ENCODE measurements around the gene CDC14A. TPM values are rescaled to one million over a fixed set of nuclear protein-coding genes. Genes with fewer than 3 reads are reported as not detected.

Gene CDC14A
- total and polyA plus RNA-seq, 12 donors, result 0.85 to 19.2 (median 4.1) TPM

DNA sequence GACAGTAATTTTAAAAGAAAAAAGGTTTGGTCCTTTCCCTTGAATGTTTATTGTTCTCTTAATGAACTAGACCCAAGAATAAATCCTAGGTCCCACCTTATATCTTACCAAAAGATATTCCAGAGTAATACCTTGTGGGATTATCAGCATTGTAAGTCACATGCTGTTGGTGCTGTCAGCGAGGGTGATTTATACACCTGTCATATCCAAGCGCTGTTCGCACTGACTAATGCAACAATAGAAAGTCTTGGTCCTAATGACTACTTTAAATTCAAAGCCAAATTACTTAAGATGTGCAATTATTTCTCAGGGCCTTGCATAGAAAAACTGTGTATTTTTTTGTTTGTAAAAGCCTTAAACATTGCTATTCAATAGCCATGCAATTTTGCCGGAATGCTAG, 192.5 kb downstream of the CDC14A start:
- DNase-seq, result no peak
- H3K36me3 ChIP-seq (replicated peaks in 1 of 2), result no peaks in the 10 kb centered on the region
- H3K4me3 ChIP-seq, result no peak overlapping the region
- peaks cover 3 to 4% of the 10 kb centered on the region in 2 donors for H3K4me1 ChIP-seq (replicated peaks in 1 of 2)
- 89 to 96% (median 91%) methylated on average over 4 of the region's 4 CpGs for WGBS, 4 donors
- H3K27me3 ChIP-seq, result peaks cover 9% of the 10 kb centered on the region
- H3K9me3 ChIP-seq (replicated peaks in 1 of 3), result no peaks in the 10 kb centered on the region
- intact Hi-C loops (cut with DNase I), result no loop called here
- TF ChIP-seq POLR2A (IDR thresholded peaks at IDR 0.05), result no peak
- TF ChIP-seq, protein P1, sequence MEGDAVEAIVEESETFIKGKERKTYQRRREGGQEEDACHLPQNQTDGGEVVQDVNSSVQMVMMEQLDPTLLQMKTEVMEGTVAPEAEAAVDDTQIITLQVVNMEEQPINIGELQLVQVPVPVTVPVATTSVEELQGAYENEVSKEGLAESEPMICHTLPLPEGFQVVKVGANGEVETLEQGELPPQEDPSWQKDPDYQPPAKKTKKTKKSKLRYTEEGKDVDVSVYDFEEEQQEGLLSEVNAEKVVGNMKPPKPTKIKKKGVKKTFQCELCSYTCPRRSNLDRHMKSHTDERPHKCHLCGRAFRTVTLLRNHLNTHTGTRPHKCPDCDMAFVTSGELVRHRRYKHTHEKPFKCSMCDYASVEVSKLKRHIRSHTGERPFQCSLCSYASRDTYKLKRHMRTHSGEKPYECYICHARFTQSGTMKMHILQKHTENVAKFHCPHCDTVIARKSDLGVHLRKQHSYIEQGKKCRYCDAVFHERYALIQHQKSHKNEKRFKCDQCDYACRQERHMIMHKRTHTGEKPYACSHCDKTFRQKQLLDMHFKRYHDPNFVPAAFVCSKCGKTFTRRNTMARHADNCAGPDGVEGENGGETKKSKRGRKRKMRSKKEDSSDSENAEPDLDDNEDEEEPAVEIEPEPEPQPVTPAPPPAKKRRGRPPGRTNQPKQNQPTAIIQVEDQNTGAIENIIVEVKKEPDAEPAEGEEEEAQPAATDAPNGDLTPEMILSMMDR (IDR thresholded peaks at IDR 0.05), result no peak
- H3K27ac ChIP-seq, result no peak overlapping the region

DNA sequence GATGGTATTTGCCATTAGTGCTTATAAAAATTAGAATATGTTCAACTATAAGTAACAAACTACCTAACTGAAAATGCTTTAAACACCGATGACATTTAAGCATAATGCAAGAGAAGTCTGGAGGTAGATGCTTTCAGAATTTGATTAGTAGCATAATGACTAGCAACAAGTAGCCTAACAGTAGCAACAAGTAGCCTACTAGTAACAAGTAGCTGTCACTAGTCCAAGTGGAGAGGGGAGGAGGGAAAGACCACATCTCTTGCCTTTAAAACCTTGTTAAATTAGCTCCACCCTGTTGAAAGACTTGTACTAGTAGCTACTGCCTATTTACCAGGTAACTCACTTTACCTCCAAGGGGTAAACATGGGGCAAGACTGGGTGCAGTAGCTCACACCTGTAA, 193.5 kb downstream of the CDC14A start:
- no peaks in the 10 kb centered on the region for H3K36me3 ChIP-seq (replicated peaks in 1 of 2)
- H3K4me1 ChIP-seq (replicated peaks in 1 of 2), result no peaks in the 10 kb centered on the region
- H3K4me3 ChIP-seq, result no peak overlapping the region
- no peak for DNase-seq
- WGBS, 4 donors, result 93 to 98% (median 95%) methylated on average over 1 of the region's 1 CpG
- H3K27me3 ChIP-seq, result peaks cover 2% of the 10 kb centered on the region
- H3K9me3 ChIP-seq (replicated peaks in 1 of 3), result no peaks in the 10 kb centered on the region
- intact Hi-C loops (cut with DNase I), result no loop called here
- TF ChIP-seq POLR2A (IDR thresholded peaks at IDR 0.05), result no peak
- TF ChIP-seq, protein P1 (IDR thresholded peaks at IDR 0.05), result no peak
- H3K27ac ChIP-seq, result no peak overlapping the region

DNA sequence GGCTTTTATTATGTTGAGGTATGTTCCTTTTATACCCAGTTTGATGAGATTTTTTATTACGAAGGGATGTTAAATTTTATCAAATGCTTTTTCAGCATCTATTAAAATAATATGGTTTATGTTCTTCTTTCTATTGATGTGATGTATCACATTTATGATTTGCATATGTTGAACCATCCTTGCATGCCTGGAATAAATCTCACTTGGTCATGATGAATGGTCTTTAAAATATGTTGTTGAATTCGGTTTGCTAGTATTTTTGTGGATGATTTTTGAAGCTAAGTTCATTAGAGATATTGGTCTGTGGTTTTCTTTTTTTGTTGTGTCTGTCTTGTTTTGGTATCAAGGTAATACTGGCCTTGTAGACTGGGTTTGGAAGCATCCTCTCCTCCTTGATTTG, 199.7 kb downstream of the CDC14A start:
- intact Hi-C loops (cut with DNase I), result no loop called here
- no peak overlapping the region for H3K4me3 ChIP-seq
- H3K4me1 ChIP-seq (replicated peaks in 1 of 2), result no peaks in the 10 kb centered on the region
- H3K9me3 ChIP-seq (replicated peaks in 1 of 3), result peaks cover 0 to 5% (median 0%) of the 10 kb centered on the region in 3 donors
- WGBS, 4 donors, result 60 to 72% (median 64%) methylated on average over 2 of the region's 2 CpGs
- no peaks in the 10 kb centered on the region for H3K27me3 ChIP-seq
- no peak for DNase-seq
- H3K36me3 ChIP-seq (replicated peaks in 1 of 2), result no peaks in the 10 kb centered on the region
- TF ChIP-seq, protein P1 (IDR thresholded peaks at IDR 0.05), result no peak
- TF ChIP-seq POLR2A (IDR thresholded peaks at IDR 0.05), result no peak
- H3K27ac ChIP-seq, result no peak overlapping the region

DNA sequence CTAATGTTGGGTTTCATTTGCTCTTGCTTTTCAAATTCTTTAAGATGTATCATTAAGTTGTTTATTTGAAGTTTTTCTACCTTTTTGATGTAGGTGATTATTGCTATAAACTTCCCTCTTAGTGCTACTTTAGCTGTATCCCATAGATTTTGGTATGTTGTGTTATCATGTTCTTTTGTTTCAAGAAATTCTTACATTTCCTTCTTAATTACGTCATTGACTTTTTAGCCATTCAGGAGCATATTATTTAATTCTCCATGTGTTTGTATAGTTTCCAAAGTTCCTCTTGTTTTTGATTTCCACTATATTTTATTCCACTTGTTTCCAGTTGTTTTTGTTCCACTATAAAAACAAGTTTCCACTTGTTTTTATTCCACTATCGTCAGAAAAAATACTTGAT, 200.6 kb downstream of the CDC14A start:
- TF ChIP-seq, protein P1 (IDR thresholded peaks at IDR 0.05), result no peak
- TF ChIP-seq POLR2A (IDR thresholded peaks at IDR 0.05), result no peak
- Histone ChIP-seq H3K36me3 (replicated peaks in 1 of 2) (no peaks in the 10 kb centered on the region), H3K27ac (no peak overlapping the region), H3K4me1 (replicated peaks in 1 of 2) (no peaks in the 10 kb centered on the region), H3K27me3 (no peaks in the 10 kb centered on the region), H3K4me3 (no peak overlapping the region), H3K9me3 (replicated peaks in 1 of 3) (peaks cover 0 to 5% (median 0%) of the 10 kb centered on the region in 3 donors)
- DNase-seq, result no peak
- intact Hi-C loops (cut with DNase I), result no loop called here
- 34 to 63% (median 61%) methylated on average over 2 of the region's 2 CpGs for WGBS, 4 donors

All from adrenal gland (tissue), 12 donors.